DMS 273 treated with DMSO at 0.1 percent for 48 hours (cell line): Measurements from ENCODE around the gene UNC13C.

Experiments used
- DNase-seq: peaks from one replicate; lab custom pipeline; 2025; lab: John Stamatoyannopoulos, UW

The UNC13C gene

DNA sequence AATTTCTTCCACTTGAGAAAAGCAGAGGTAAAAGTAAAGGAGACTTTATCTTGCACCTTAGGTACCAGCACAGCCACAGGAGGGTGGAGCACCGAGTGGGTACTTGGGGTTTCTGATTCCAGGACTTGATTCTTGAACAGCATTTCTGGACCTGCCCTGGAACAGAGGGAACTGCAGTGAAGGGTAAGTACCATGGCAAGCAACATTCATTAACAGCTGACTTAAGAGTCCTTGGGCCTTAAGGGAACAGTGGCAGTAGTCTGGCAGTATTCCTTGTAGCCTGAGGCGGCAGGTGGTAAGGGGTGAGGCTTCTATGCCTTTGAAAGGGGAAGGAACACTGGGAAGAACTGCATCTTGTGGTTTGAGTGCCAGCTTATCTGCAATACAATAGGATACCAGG, 666.6 kb downstream of the UNC13C start:
- no peak for DNase-seq

- DNase-seq: no peak
Observed at GRCh38 chr15:54659646-54660045, 681.4 kb downstream of the UNC13C start.

DNA sequence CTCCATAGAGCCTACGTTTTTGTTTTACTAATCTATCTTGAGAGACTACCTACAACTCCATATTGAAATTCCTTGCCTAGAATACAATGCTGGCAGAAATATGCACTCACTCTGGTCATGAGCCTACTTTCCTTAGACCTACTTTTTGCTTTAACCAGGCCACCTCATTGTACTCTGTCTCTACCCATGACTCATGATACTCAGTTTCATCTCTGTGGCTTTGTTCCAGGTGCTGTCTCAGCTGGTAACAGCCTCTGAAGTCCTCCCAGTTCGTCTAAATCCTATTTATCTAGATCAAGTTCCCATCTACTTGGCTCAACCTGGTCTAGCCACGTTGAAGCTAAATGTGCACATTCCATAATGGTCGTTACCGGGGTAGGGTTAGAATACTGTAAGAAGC, 682.1 kb downstream of the UNC13C start:
- DNase-seq: no peak

GRCh38 chr15:54675241-54675640, 697.0 kb downstream of the UNC13C start:
- DNase-seq: no peak

- DNase-seq: no peak
Observed at GRCh38 chr15:54681584-54681983, 703.3 kb downstream of the UNC13C start.
